Activated T-cell treated with anti-CD3 and anti-CD28 coated beads for 1 hour (primary cell): ENCODE measurements around the gene NTM.

Source experiments
- DNase-seq: peaks from one replicate; pipeline ENCODE4 v3.0.0-alpha.2; 2020; ENCODE audit warnings: low read depth

NTM gene

GRCh38 chr11:131866535-131867400 lies 496.4 kb downstream of the NTM start:
- DNase-seq: no peak

GRCh38 chr11:131867457-131868257 lies 497.2 kb downstream of the NTM start:
- no peak for DNase-seq

- DNase-seq: no peak
These were observed 498.5 kb downstream of the NTM start for GRCh38 chr11:131868629-131869507.

- DNase-seq: no peak
These were observed 499.9 kb downstream of the NTM start for GRCh38 chr11:131870305-131870704.

GRCh38 chr11:131871006-131871405 lies 500.6 kb downstream of the NTM start:
- DNase-seq: no peak

- DNase-seq: no peak
These were observed 503.7 kb downstream of the NTM start for GRCh38 chr11:131874070-131874469.

GRCh38 chr11:131875611-131876010 lies 505.2 kb downstream of the NTM start:
- DNase-seq: no peak

GRCh38 chr11:131877246-131877942 lies 507.0 kb downstream of the NTM start:
- no peak for DNase-seq

GRCh38 chr11:131880316-131880715 lies 509.9 kb downstream of the NTM start:
- no peak for DNase-seq

- DNase-seq: no peak
These were observed 510.6 kb downstream of the NTM start for GRCh38 chr11:131880976-131881375.

- no peak for DNase-seq
These were observed 512.9 kb downstream of the NTM start for GRCh38 chr11:131883332-131883731.

GRCh38 chr11:131884461-131885073 lies 514.2 kb downstream of the NTM start:
- no peak for DNase-seq

- no peak for DNase-seq
These were observed 515.0 kb downstream of the NTM start for GRCh38 chr11:131885431-131885830.

- DNase-seq: no peak
These were observed 515.8 kb downstream of the NTM start for GRCh38 chr11:131886201-131886600.

- DNase-seq: no peak
These were observed 517.9 kb downstream of the NTM start for GRCh38 chr11:131888230-131888855.

- DNase-seq: no peak
These were observed 518.7 kb downstream of the NTM start for GRCh38 chr11:131889146-131889577.

- no peak for DNase-seq
These were observed 519.6 kb downstream of the NTM start for GRCh38 chr11:131889760-131890581.

GRCh38 chr11:131893103-131893890 lies 522.9 kb downstream of the NTM start:
- DNase-seq: no peak

GRCh38 chr11:131893988-131894387 lies 523.6 kb downstream of the NTM start:
- no peak for DNase-seq
